GM12878 (cell line): ENCODE measurements around the gene PTTG1. TPM values are rescaled to one million over a fixed set of nuclear protein-coding genes. Genes with fewer than 3 reads are reported as not detected.
A peak's percentile ranks its signal among the peaks of the same experiment; 100 is the strongest.

Experiments used
- DPF2 ChIP-seq: fragments of 450-650 bp; IDR thresholded peaks from 2 replicates; pipeline ENCODE4 v1.6.1; 2017; ENCODE audit warnings: mild to moderate bottlenecking
- FOXM1 ChIP-seq: IDR thresholded peaks from 2 replicates; pipeline ENCODE4 v1.6.1; 2012; ENCODE audit warnings: low read depth, mild to moderate bottlenecking, inconsistent platforms, low read length, moderate library complexity
- MEF2B ChIP-seq: fragments of 450-650 bp; IDR thresholded peaks from 2 replicates; pipeline ENCODE4 v1.6.1; 2018; ENCODE audit warnings: mild to moderate bottlenecking, moderate library complexity; ENCODE audit not compliant: partially characterized antibody, poor library complexity, severe bottlenecking
- NFXL1 ChIP-seq: fragments of 450-650 bp; IDR thresholded peaks from 2 replicates; pipeline ENCODE4 v1.6.1; 2017; ENCODE audit warnings: antibody characterized with exemption, mild to moderate bottlenecking, borderline replicate concordance
- POLR2AphosphoS5 ChIP-seq: IDR thresholded peaks from 2 replicates; pipeline ENCODE4 v1.6.1; 2011; ENCODE audit warnings: mild to moderate bottlenecking, low read length, inconsistent platforms
- RUNX3 ChIP-seq: IDR thresholded peaks from 2 replicates; pipeline ENCODE4 v1.6.1; 2012; ENCODE audit warnings: low read length, inconsistent platforms
- SMC3 ChIP-seq: IDR thresholded peaks from 2 replicates; pipeline ENCODE4 v1.6.1; 2011; ENCODE audit warnings: low read length, improper control_type of control experiment, borderline replicate concordance
- polyA plus RNA-seq, 11 experiments: library from polyadenylated mRNA; depleted of rRNA in 4 of 11; unstranded in 6 of 11; stranded (reverse) in 5 of 11; fragments of >200 nt; fragmentation: Nextera tagmentation in 4 of 11; fragmentation: Illumina TruSeq in 1 of 11; extraction: Ambion mirVana in 4 of 11; extraction: Trizol in 1 of 11; gene quantifications; 1 replicate in 1 of 11; 2 replicates in 10 of 11; pipeline versions ENCODE4 v1.2.1 to v1.2.3, GENCODE V29; 2011 to 2016; ENCODE audit warnings: inconsistent platforms in 2 of 11, missing spikeins in 2 of 11, low read depth in 1 of 11
- total RNA-seq, 4 experiments: library from RNA; depleted of rRNA in 3 of 4; stranded (reverse); fragments of >200 nt in 3 of 4; fragmentation: Illumina TruSeq in 1 of 4; extraction: Trizol in 1 of 4; gene quantifications; 2 replicates each; pipeline versions ENCODE4 v1.2.1 to v1.2.3, GENCODE V29; 2013 to 2021
- TF ChIP-seq, protein P1 (sequence below): IDR thresholded peaks from 2 replicates; pipeline ENCODE4 v1.6.1; 2012; ENCODE audit warnings: mild to moderate bottlenecking, low read depth, low read length
- TF ChIP-seq, protein P2 (sequence below): fragments of 450-650 bp; formaldehyde crosslinking; IDR thresholded peaks from 2 replicates; pipeline ENCODE4 v1.5.0; 2022; ENCODE audit warnings: mild to moderate bottlenecking, missing genetic modification characterization
- TF ChIP-seq, protein P3 (sequence below): fragments of 450-650 bp; IDR thresholded peaks from 2 replicates; pipeline ENCODE4 v1.6.1; 2016; ENCODE audit warnings: mild to moderate bottlenecking
- TF ChIP-seq, protein P4 (sequence below): fragments of 450-650 bp; IDR thresholded peaks from 2 replicates; pipeline ENCODE4 v1.6.1; 2017; ENCODE audit warnings: low read depth, mild to moderate bottlenecking, moderate library complexity
- TF ChIP-seq, protein P5 (sequence below): IDR thresholded peaks from 2 replicates; pipeline ENCODE4 v1.6.1; 2012; ENCODE audit warnings: low read length, inconsistent platforms
- TF ChIP-seq, protein P6 (sequence below): fragments of 450-650 bp; formaldehyde crosslinking; IDR thresholded peaks from 2 replicates; pipeline ENCODE4 v1.4.0; 2020; ENCODE audit warnings: mild to moderate bottlenecking, moderate library complexity

Gene PTTG1
- total and polyA plus RNA-seq, 10 of the 15 experiments (the other 5 are each of a cell fraction or from before 2014, with no cell fraction given) = 154 to 1,033 (median 377) TPM

DNA sequence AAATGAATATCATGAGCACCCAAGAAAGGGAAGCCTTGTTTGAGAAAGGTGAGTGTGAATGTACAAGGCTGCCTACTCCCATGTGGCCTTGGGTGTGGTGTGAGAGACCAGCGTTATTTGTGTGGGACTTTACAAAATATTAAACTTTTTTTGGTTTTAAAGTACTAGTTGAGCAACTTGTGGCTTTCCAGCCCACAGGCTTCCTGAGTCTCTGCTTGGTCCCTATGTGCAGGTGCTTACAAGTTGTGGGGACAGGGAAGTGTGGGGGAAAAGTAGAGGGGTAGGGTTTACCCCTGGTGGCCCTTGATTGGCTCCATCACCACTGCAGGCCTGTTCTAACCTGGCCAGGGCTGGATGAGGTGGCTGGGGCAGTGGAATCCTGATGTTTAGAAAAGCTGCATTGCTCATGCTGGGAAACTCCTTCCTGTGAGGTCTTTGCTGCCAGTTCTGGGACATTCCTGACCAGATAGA, 19.7 kb downstream of the PTTG1 start (continued):
- TF ChIP-seq, protein P1, sequence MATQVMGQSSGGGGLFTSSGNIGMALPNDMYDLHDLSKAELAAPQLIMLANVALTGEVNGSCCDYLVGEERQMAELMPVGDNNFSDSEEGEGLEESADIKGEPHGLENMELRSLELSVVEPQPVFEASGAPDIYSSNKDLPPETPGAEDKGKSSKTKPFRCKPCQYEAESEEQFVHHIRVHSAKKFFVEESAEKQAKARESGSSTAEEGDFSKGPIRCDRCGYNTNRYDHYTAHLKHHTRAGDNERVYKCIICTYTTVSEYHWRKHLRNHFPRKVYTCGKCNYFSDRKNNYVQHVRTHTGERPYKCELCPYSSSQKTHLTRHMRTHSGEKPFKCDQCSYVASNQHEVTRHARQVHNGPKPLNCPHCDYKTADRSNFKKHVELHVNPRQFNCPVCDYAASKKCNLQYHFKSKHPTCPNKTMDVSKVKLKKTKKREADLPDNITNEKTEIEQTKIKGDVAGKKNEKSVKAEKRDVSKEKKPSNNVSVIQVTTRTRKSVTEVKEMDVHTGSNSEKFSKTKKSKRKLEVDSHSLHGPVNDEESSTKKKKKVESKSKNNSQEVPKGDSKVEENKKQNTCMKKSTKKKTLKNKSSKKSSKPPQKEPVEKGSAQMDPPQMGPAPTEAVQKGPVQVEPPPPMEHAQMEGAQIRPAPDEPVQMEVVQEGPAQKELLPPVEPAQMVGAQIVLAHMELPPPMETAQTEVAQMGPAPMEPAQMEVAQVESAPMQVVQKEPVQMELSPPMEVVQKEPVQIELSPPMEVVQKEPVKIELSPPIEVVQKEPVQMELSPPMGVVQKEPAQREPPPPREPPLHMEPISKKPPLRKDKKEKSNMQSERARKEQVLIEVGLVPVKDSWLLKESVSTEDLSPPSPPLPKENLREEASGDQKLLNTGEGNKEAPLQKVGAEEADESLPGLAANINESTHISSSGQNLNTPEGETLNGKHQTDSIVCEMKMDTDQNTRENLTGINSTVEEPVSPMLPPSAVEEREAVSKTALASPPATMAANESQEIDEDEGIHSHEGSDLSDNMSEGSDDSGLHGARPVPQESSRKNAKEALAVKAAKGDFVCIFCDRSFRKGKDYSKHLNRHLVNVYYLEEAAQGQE = no peak
- TF ChIP-seq, protein P2, sequence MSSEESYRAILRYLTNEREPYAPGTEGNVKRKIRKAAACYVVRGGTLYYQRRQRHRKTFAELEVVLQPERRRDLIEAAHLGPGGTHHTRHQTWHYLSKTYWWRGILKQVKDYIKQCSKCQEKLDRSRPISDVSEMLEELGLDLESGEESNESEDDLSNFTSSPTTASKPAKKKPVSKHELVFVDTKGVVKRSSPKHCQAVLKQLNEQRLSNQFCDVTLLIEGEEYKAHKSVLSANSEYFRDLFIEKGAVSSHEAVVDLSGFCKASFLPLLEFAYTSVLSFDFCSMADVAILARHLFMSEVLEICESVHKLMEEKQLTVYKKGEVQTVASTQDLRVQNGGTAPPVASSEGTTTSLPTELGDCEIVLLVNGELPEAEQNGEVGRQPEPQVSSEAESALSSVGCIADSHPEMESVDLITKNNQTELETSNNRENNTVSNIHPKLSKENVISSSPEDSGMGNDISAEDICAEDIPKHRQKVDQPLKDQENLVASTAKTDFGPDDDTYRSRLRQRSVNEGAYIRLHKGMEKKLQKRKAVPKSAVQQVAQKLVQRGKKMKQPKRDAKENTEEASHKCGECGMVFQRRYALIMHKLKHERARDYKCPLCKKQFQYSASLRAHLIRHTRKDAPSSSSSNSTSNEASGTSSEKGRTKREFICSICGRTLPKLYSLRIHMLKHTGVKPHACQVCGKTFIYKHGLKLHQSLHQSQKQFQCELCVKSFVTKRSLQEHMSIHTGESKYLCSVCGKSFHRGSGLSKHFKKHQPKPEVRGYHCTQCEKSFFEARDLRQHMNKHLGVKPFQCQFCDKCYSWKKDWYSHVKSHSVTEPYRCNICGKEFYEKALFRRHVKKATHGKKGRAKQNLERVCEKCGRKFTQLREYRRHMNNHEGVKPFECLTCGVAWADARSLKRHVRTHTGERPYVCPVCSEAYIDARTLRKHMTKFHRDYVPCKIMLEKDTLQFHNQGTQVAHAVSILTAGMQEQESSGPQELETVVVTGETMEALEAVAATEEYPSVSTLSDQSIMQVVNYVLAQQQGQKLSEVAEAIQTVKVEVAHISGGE (CRISPR knock-in tag) = no peak
- 0 out of 2 replicates have a peak, but pooled peaks have one; percentile 34 for TF ChIP-seq POLR2AphosphoS5
- TF ChIP-seq, protein P3, sequence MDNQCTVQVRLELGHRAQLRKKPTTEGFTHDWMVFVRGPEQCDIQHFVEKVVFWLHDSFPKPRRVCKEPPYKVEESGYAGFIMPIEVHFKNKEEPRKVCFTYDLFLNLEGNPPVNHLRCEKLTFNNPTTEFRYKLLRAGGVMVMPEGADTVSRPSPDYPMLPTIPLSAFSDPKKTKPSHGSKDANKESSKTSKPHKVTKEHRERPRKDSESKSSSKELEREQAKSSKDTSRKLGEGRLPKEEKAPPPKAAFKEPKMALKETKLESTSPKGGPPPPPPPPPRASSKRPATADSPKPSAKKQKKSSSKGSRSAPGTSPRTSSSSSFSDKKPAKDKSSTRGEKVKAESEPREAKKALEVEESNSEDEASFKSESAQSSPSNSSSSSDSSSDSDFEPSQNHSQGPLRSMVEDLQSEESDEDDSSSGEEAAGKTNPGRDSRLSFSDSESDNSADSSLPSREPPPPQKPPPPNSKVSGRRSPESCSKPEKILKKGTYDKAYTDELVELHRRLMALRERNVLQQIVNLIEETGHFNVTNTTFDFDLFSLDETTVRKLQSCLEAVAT = peak; percentile 52; the same call in 1 of the 2 replicates
- TF ChIP-seq, protein P4, sequence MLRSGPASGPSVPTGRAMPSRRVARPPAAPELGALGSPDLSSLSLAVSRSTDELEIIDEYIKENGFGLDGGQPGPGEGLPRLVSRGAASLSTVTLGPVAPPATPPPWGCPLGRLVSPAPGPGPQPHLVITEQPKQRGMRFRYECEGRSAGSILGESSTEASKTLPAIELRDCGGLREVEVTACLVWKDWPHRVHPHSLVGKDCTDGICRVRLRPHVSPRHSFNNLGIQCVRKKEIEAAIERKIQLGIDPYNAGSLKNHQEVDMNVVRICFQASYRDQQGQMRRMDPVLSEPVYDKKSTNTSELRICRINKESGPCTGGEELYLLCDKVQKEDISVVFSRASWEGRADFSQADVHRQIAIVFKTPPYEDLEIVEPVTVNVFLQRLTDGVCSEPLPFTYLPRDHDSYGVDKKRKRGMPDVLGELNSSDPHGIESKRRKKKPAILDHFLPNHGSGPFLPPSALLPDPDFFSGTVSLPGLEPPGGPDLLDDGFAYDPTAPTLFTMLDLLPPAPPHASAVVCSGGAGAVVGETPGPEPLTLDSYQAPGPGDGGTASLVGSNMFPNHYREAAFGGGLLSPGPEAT = peak; percentile 72; the same call in 1 of the 2 replicates
- peak; percentile 25; the same call in 1 of the 2 replicates for TF ChIP-seq DPF2
- peak; percentile 90 for TF ChIP-seq MEF2B
- TF ChIP-seq FOXM1 = peak; percentile 57; the same call in 1 of the 2 replicates
- TF ChIP-seq NFXL1 = no peak
- TF ChIP-seq SMC3 = no peak
- peak; percentile 88 for TF ChIP-seq RUNX3
- TF ChIP-seq, protein P5, sequence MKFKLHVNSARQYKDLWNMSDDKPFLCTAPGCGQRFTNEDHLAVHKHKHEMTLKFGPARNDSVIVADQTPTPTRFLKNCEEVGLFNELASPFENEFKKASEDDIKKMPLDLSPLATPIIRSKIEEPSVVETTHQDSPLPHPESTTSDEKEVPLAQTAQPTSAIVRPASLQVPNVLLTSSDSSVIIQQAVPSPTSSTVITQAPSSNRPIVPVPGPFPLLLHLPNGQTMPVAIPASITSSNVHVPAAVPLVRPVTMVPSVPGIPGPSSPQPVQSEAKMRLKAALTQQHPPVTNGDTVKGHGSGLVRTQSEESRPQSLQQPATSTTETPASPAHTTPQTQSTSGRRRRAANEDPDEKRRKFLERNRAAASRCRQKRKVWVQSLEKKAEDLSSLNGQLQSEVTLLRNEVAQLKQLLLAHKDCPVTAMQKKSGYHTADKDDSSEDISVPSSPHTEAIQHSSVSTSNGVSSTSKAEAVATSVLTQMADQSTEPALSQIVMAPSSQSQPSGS = peak; percentile 31; the same call in 1 of the 2 replicates
- TF ChIP-seq, protein P6, sequence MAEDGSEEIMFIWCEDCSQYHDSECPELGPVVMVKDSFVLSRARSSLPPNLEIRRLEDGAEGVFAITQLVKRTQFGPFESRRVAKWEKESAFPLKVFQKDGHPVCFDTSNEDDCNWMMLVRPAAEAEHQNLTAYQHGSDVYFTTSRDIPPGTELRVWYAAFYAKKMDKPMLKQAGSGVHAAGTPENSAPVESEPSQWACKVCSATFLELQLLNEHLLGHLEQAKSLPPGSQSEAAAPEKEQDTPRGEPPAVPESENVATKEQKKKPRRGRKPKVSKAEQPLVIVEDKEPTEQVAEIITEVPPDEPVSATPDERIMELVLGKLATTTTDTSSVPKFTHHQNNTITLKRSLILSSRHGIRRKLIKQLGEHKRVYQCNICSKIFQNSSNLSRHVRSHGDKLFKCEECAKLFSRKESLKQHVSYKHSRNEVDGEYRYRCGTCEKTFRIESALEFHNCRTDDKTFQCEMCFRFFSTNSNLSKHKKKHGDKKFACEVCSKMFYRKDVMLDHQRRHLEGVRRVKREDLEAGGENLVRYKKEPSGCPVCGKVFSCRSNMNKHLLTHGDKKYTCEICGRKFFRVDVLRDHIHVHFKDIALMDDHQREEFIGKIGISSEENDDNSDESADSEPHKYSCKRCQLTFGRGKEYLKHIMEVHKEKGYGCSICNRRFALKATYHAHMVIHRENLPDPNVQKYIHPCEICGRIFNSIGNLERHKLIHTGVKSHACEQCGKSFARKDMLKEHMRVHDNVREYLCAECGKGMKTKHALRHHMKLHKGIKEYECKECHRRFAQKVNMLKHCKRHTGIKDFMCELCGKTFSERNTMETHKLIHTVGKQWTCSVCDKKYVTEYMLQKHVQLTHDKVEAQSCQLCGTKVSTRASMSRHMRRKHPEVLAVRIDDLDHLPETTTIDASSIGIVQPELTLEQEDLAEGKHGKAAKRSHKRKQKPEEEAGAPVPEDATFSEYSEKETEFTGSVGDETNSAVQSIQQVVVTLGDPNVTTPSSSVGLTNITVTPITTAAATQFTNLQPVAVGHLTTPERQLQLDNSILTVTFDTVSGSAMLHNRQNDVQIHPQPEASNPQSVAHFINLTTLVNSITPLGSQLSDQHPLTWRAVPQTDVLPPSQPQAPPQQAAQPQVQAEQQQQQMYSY (CRISPR knock-in tag) = no peak
